SK-N-MC (cell line): ENCODE results near the gene SLIT2.

Experiments
- EZH2 ChIP-seq: fragments of 200-600 bp; sonication (generic); IDR thresholded peaks from one replicate; pipeline ENCODE4 v1.6.1; 2017; ENCODE audit warnings: antibody characterized with exemption
- FOXP2 ChIP-seq: optimal IDR thresholded peaks from 2 replicates; pipeline ENCODE3; 2011; ENCODE audit warnings: mild to moderate bottlenecking, moderate library complexity; ENCODE audit not compliant: insufficient read depth; ENCODE audit errors: extremely low read length, control extremely low read depth
- POLR2AphosphoS5 ChIP-seq: IDR thresholded peaks from 2 replicates; pipeline ENCODE4 v1.6.1; 2012; ENCODE audit warnings: mild to moderate bottlenecking, low read depth, low read length, borderline replicate concordance

DNA sequence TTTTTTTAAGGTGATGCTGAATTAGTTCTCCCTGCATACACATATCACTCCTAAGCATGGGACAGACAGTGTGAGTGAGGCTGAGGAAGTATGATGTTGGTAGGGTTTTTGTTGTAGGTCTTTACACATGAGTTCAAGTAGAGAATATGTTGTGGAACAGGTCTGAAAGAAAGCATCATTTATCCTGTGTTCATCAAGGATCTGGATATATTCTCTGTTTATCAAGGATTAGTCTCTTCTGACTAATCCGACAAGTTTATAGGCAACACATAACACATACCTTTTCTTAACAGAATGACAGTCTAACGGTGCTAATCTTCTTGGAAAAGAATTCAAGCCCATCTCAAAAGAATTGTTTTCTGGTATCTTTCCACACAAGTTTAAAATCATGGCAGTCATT is 10.5 kb downstream of the SLIT2 start:
- TF ChIP-seq EZH2: no peak
- TF ChIP-seq FOXP2: no peak
- no peak for TF ChIP-seq POLR2AphosphoS5
